Prostate gland (tissue), 2 donors: ENCODE measurements around the gene XAB2.

Experiments
- POLR2A ChIP-seq: fragments of 450-650 bp; IDR thresholded peaks from one replicate; pipeline ENCODE4 v1.6.1; 2016; ENCODE audit warnings: antibody characterized with exemption, mild to moderate bottlenecking
- POLR2AphosphoS5 ChIP-seq: sonication (generic); formaldehyde crosslinking; IDR thresholded peaks from one replicate; pipeline ENCODE4 v1.6.1; 2017; ENCODE audit warnings: antibody characterized with exemption
- TF ChIP-seq, protein P1 (sequence below), 4 experiments: fragments of 200-600 bp in 2 of 4; fragments of 450-650 bp in 2 of 4; sonication (generic) in 2 of 4; IDR thresholded peaks; 1 replicate in 3 of 4; 2 replicates in 1 of 4; pipeline ENCODE4 v1.5.1; 2016 to 2019; ENCODE audit warnings: antibody characterized with exemption in 4 of 4, mild to moderate bottlenecking in 2 of 4, moderate library complexity in 2 of 4

DNA sequence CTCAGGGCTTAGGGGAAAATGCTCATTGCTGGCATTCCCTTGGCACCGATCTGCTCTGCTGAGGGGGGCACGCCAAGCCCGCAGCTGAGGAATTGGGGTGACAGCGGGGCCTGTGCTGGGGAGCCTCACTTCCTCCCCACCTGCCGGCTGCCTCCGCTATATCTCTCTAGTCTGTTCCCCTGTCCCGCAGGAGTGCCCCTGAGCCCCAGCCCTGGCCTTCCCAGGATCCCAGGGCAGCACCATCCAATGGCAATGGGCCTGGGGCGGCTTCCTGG is 17.0 kb upstream of the XAB2 start:
- TF ChIP-seq, protein P1, sequence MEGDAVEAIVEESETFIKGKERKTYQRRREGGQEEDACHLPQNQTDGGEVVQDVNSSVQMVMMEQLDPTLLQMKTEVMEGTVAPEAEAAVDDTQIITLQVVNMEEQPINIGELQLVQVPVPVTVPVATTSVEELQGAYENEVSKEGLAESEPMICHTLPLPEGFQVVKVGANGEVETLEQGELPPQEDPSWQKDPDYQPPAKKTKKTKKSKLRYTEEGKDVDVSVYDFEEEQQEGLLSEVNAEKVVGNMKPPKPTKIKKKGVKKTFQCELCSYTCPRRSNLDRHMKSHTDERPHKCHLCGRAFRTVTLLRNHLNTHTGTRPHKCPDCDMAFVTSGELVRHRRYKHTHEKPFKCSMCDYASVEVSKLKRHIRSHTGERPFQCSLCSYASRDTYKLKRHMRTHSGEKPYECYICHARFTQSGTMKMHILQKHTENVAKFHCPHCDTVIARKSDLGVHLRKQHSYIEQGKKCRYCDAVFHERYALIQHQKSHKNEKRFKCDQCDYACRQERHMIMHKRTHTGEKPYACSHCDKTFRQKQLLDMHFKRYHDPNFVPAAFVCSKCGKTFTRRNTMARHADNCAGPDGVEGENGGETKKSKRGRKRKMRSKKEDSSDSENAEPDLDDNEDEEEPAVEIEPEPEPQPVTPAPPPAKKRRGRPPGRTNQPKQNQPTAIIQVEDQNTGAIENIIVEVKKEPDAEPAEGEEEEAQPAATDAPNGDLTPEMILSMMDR (IDR thresholded peaks at IDR 0.05) = no peak
- no peak for TF ChIP-seq POLR2A
- TF ChIP-seq POLR2AphosphoS5 = no peak
